IMR-90 (cell line): Measurements from ENCODE around the gene MTMR4. TPM values are rescaled to one million over a fixed set of nuclear protein-coding genes. Genes with fewer than 3 reads are reported as not detected.

Experiments used
- ATAC-seq: fragments of 200-7000 bp; cut with Tn5 transposase; 2 replicates; pipeline ENCODE4 v1.9.1; 2020; ENCODE audit warnings: low read depth, mild to moderate bottlenecking, moderate library complexity
- BruUV-seq: library from RNA; stranded (reverse); fragments of 400-500 nt; replicated peaks from 2 replicates; lab custom pipeline; 2021; lab: Mats Ljungman, UMichigan
- CTCF ChIA-PET: fragments of 300-600 bp; formaldehyde crosslinking; extraction: SDS; loops from one replicate; lab custom pipeline; 2021; ENCODE audit warnings: antibody characterized with exemption; lab: Yijun Ruan, JAX
- POLR2A ChIA-PET: fragments of 300-600 bp; sonication (Branson Sonifier 250); formaldehyde crosslinking; loops from one replicate; lab custom pipeline; 2022; ENCODE audit warnings: antibody characterized with exemption; ENCODE audit not compliant: unreplicated experiment; lab: Charles Lee
- DNase-seq: peaks from one replicate; pipeline ENCODE4 v3.0.0; 2013
- H2AFZ ChIP-seq: replicated peaks from 2 replicates; pipeline ENCODE3; 2013; ENCODE audit warnings: low read length, mild to moderate bottlenecking; ENCODE audit not compliant: poor library complexity
- H2AK5ac ChIP-seq: 2 replicates; pipeline ENCODE4 v1.6.1; 2013; ENCODE audit warnings: low read depth, low read length, inconsistent platforms
- H2AK9ac ChIP-seq: replicated peaks from 2 replicates; pipeline ENCODE3; 2013; ENCODE audit warnings: mild to moderate bottlenecking, low read depth, low read length, moderate library complexity; ENCODE audit not compliant: poor library complexity
- H2BK120ac ChIP-seq: 2 replicates; pipeline ENCODE4 v1.6.1; 2013; ENCODE audit warnings: low read depth, low read length, inconsistent platforms
- H2BK15ac ChIP-seq: 3 replicates; pipeline ENCODE4 v1.6.1; 2013; ENCODE audit warnings: low read depth, low read length, inconsistent platforms
- H2BK20ac ChIP-seq: 2 replicates; pipeline ENCODE4 v1.6.1; 2013; ENCODE audit warnings: low read depth, mild to moderate bottlenecking, inconsistent platforms, low read length, moderate library complexity
- H2BK5ac ChIP-seq: 2 replicates; pipeline ENCODE4 v1.6.1; 2013; ENCODE audit warnings: mild to moderate bottlenecking, low read depth, low read length, inconsistent platforms; ENCODE audit not compliant: poor library complexity, severe bottlenecking
- H3K14ac ChIP-seq: replicated peaks from 2 replicates; pipeline ENCODE4 v1.6.1; 2013; ENCODE audit warnings: low read depth, low read length, inconsistent platforms
- H3K18ac ChIP-seq: 2 replicates; pipeline ENCODE4 v1.6.1; 2013; ENCODE audit warnings: low read depth, low read length, control low read depth
- H3K23ac ChIP-seq: 2 replicates; pipeline ENCODE4 v1.6.1; 2013; ENCODE audit warnings: low read depth, low read length, inconsistent platforms
- H3K27ac ChIP-seq: 2 replicates; pipeline ENCODE4 v1.5.1; 2013; ENCODE audit warnings: mild to moderate bottlenecking, control low read depth, low read length; ENCODE audit not compliant: insufficient read depth
- H3K27me3 ChIP-seq: 2 replicates; pipeline ENCODE4 v1.6.1; 2013; ENCODE audit warnings: low read length; ENCODE audit not compliant: control insufficient read depth, insufficient read depth
- H3K36me3 ChIP-seq: 2 replicates; pipeline ENCODE4 v1.6.1; 2013; ENCODE audit warnings: low read length, mixed read lengths; ENCODE audit not compliant: control insufficient read depth, insufficient read depth
- H3K4ac ChIP-seq: 2 replicates; pipeline ENCODE4 v1.6.1; 2013; ENCODE audit warnings: low read depth, low read length, inconsistent platforms
- H3K4me1 ChIP-seq: 2 replicates; pipeline ENCODE4 v1.6.1; 2013; ENCODE audit warnings: low read length, mixed read lengths; ENCODE audit not compliant: control insufficient read depth, insufficient read depth
- H3K4me2 ChIP-seq: 2 replicates; pipeline ENCODE4 v1.6.1; 2013; ENCODE audit warnings: low read depth, mild to moderate bottlenecking, control low read depth, low read length, moderate library complexity
- H3K4me3 ChIP-seq: 2 replicates; pipeline ENCODE4 v1.5.1; 2013; ENCODE audit warnings: low read depth, mild to moderate bottlenecking, control low read depth, low read length, moderate library complexity; ENCODE audit not compliant: insufficient read depth
- H3K56ac ChIP-seq: 2 replicates; pipeline ENCODE4 v1.6.1; 2013; ENCODE audit warnings: low read length, inconsistent platforms; ENCODE audit not compliant: insufficient read depth; ENCODE audit errors: extremely low read depth
- H3K79me1 ChIP-seq, 2 experiments: 2 replicates each; pipeline ENCODE4 v1.6.1; 2013; ENCODE audit warnings: low read length in 2 of 2, inconsistent platforms in 1 of 2, low read depth in 1 of 2
- H3K9ac ChIP-seq: 2 replicates; pipeline ENCODE4 v1.6.1; 2013; ENCODE audit warnings: low read depth, low read length, control low read depth
- H3K9me1 ChIP-seq: 2 replicates; pipeline ENCODE4 v1.6.1; 2013; ENCODE audit warnings: low read length, inconsistent platforms; ENCODE audit not compliant: insufficient read depth
- H3K9me3 ChIP-seq: 2 replicates; pipeline ENCODE4 v1.6.1; 2013; ENCODE audit warnings: low read length; ENCODE audit not compliant: control insufficient read depth, insufficient read depth
- H4K20me1 ChIP-seq: 2 replicates; pipeline ENCODE4 v1.6.1; 2013; ENCODE audit warnings: low read length, inconsistent platforms; ENCODE audit not compliant: insufficient read depth
- H4K5ac ChIP-seq: 2 replicates; pipeline ENCODE4 v1.6.1; 2013; ENCODE audit warnings: mild to moderate bottlenecking, low read depth, low read length, control low read depth
- H4K8ac ChIP-seq, 2 experiments: 2 replicates each; pipeline ENCODE4 v1.6.1; 2013; ENCODE audit warnings: low read depth in 2 of 2, low read length in 2 of 2, control low read depth in 1 of 2, inconsistent platforms in 1 of 2
- H4K91ac ChIP-seq: 2 replicates; pipeline ENCODE4 v1.6.1; 2013; ENCODE audit warnings: low read depth, low read length, inconsistent platforms; ENCODE audit not compliant: insufficient read depth
- BHLHE40 ChIP-seq: fragments of 150-350 bp; IDR thresholded peaks from 2 replicates; pipeline ENCODE4 v1.6.1; 2016; ENCODE audit warnings: mild to moderate bottlenecking, low read depth, low read length
- CEBPB ChIP-seq: IDR thresholded peaks from 2 replicates; pipeline ENCODE4 v1.6.1; 2012; ENCODE audit warnings: low read depth, low read length, improper control_type of control experiment
- CTCF ChIP-seq: conservative IDR thresholded peaks from 2 replicates; pipeline ENCODE4 v1.5.1; 2012; ENCODE audit warnings: mild to moderate bottlenecking, low read depth, low read length, improper control_type of control experiment
- MAFK ChIP-seq: IDR thresholded peaks from 2 replicates; pipeline ENCODE4 v1.6.1; 2012; ENCODE audit warnings: low read depth, low read length, improper control_type of control experiment
- MAZ ChIP-seq: IDR thresholded peaks from 2 replicates; pipeline ENCODE4 v1.6.1; 2012; ENCODE audit warnings: low read depth, mild to moderate bottlenecking, low read length, improper control_type of control experiment, moderate library complexity, borderline replicate concordance
- MXI1 ChIP-seq: IDR thresholded peaks from 2 replicates; pipeline ENCODE4 v1.6.1; 2012; ENCODE audit warnings: low read depth, mild to moderate bottlenecking, low read length, moderate library complexity, borderline replicate concordance
- SMC3 ChIP-seq: fragments of 150-350 bp; IDR thresholded peaks from 2 replicates; pipeline ENCODE4 v1.6.1; 2016; ENCODE audit warnings: low read depth, mild to moderate bottlenecking, antibody characterized with exemption, low read length, moderate library complexity
- WGBS, 2 experiments: methylation state at CpG; one replicate each; pipeline versions ENCODE4 v1.1.5 to v1.1.7; 2013; ENCODE audit warnings: missing lambda C conversion rate in 2 of 2; ENCODE audit not compliant: insufficient read length in 1 of 2; ENCODE audit errors: extremely low coverage in 2 of 2; 5-methylcytosine and 5-hydroxymethylcytosine counted together
- dilution Hi-C: fragments of 300-500 bp; cut with HindIII; formaldehyde crosslinking; loops from one replicate; pipeline ENCODE4 v1.14.3; 2018; ENCODE audit warnings: low sequenced_read_pairs; ENCODE audit not compliant: unreplicated experiment
- in situ Hi-C: fragments of 300-500 bp; cut with MboI; formaldehyde crosslinking; loops from 3 replicates; pipeline ENCODE4 v1.14.3; 2019; ENCODE audit warnings: low sequenced_read_pairs, inconsistent platforms, mixed read lengths
- intact Hi-C: fragments of 100-400 bp; cut with micrococcal nuclease; formaldehyde crosslinking; loops from 2 replicates; pipeline ENCODE4 v1.10.0; 2022
- polyA plus RNA-seq, 3 experiments: library from polyadenylated mRNA; depleted of rRNA; stranded (reverse); fragments of >200 nt; gene quantifications; 2 replicates each; pipeline ENCODE4 v1.2.3, GENCODE V29; 2012; ENCODE audit warnings: low replicate concordance in 1 of 3
- total RNA-seq: library from RNA; depleted of rRNA; stranded (reverse); fragments of >200 nt; gene quantifications from 2 replicates; pipeline ENCODE4 v1.2.3, GENCODE V29; 2012

Gene MTMR4
- total and polyA plus RNA-seq, 2 of the 4 experiments (the other 2 are of a cell fraction) = 13.2 to 42.5 TPM

- H3K4me2 ChIP-seq = no peak overlapping the region
- H3K9me1 ChIP-seq = peaks cover 16% of the 10 kb centered on the region
- DNase-seq (no peak), ATAC-seq (no peak)
- H3K9me3 ChIP-seq = no peaks in the 10 kb centered on the region
- H3K56ac ChIP-seq = no peak overlapping the region
- no peak overlapping the region for H4K91ac ChIP-seq
- no peak overlapping the region for H2BK120ac ChIP-seq
- H4K5ac ChIP-seq = no peak overlapping the region
- H3K4ac ChIP-seq = no peak overlapping the region
- no peak overlapping the region for H2BK20ac ChIP-seq
- H2BK5ac ChIP-seq = no peak overlapping the region
- H3K9ac ChIP-seq = no peak overlapping the region
- POLR2A ChIA-PET = no interaction called here
- H3K79me1 ChIP-seq = no peaks in the 10 kb centered on the region; a peak in 1 of 4 replicates
- H4K20me1 ChIP-seq = no peaks in the 10 kb centered on the region
- CTCF ChIA-PET = interaction anchor here (1.5 kb wide), 1 partner anchor 9 kb away, joined by 3 read pairs; no protein-coding TSS in a partner anchor
- peaks cover 3% of the 10 kb centered on the region; the same call in 1 of the 2 replicates for H3K27me3 ChIP-seq
- H4K8ac ChIP-seq = no peak overlapping the region
- in situ Hi-C loops (no loop called here), intact Hi-C loops (no loop called here), dilution Hi-C loops (no loop called here)
- H3K4me1 ChIP-seq = peaks cover 18% of the 10 kb centered on the region
- no peak overlapping the region for H3K4me3 ChIP-seq
- H2AK9ac ChIP-seq = no peak overlapping the region
- no CpG with 5 or more reads among the region's 3 CpGs for WGBS, 2 experiments
- H3K18ac ChIP-seq = no peak overlapping the region
- no peak for TF ChIP-seq BHLHE40
- TF ChIP-seq MXI1 = no peak
- TF ChIP-seq SMC3 = no peak
- TF ChIP-seq MAFK = no peak
- no peak for TF ChIP-seq MAZ
- no peak for TF ChIP-seq CEBPB
- no peak for TF ChIP-seq CTCF
- no peak overlapping the region for H2AFZ ChIP-seq
- H3K36me3 ChIP-seq = no peaks in the 10 kb centered on the region
- H3K14ac ChIP-seq = no peak overlapping the region
- H2AK5ac ChIP-seq = no peak overlapping the region
- no peak overlapping the region for H3K27ac ChIP-seq
- no peak overlapping the region for H3K23ac ChIP-seq
- H2BK15ac ChIP-seq = no peak overlapping the region
- no TSS peak for BruUV-seq
Measured at GRCh38 chr17:58528443-58528842, 14.0 kb upstream of the MTMR4 start.
